Measurements from ENCODE around the gene PHETA2.

GRCh38 chr22:42091455-42091782, 17.4 kb downstream of the PHETA2 start:
- TF ChIP-seq CTCF (IDR thresholded peaks at IDR 0.05) (no peak), POLR2A (IDR thresholded peaks at IDR 0.05) (no peak)

Measured in esophagus squamous epithelium (tissue), 4 donors.